DMS153 treated with DMSO at 0.1 percent for 48 hours (cell line): ENCODE results near the gene PLXNB2.
"Not testable (repeated sequence)": the region's sequence is repeated elsewhere in the genome, so short reads cannot be mapped to it uniquely, and the experiment has no call there.

Source experiments
- DNase-seq: peaks from one replicate; lab custom pipeline; 2025; ENCODE audit not compliant: unreplicated experiment; lab: John Stamatoyannopoulos, UW

PLXNB2 gene

DNA sequence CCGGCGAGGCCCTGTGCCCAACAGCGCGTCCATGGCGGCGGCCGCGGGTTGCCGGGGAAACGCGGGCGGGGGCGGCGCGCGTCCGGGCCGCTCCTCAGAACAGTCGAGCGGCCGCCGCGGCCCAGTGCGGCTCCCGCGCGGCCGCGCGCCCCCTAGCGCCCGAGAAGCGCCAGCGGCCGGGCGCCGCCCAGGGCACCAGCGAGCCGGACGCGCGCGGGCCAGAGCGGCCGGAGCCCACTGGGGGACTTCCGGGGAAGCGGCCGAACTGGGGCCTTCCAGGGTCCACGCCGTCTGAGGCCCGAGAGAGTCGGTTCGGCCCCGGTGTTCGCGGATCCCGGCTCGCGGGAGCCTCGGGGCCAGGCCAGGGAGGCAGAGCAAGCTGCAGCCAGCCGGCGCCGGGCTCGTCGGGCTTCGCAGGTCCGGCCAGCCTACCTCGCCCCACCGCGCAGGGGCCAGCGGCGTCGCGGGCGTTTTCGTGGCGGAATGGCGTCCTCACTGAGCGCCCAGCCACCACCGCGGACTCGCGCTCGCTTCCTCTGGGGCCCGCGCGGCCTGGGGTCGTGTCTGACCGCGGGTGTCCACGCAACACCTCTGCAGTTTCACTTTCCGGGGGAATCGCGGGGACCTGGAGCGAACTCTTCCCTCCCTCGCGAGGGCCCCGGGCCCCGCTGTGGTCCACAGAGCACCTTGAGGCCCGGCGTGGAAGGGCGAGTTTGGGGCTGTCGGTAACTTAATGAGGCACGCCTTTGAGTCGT, 19.7 kb upstream of the PLXNB2 start, which contains the start of gene DENND6B:
TSS of gene DENND6B (minus strand) at position 57 of the 755 bp plus-strand sequence. CDS start at position 33, 24 bp downstream.
- DNase-seq, result peak; percentile 82

DNA sequence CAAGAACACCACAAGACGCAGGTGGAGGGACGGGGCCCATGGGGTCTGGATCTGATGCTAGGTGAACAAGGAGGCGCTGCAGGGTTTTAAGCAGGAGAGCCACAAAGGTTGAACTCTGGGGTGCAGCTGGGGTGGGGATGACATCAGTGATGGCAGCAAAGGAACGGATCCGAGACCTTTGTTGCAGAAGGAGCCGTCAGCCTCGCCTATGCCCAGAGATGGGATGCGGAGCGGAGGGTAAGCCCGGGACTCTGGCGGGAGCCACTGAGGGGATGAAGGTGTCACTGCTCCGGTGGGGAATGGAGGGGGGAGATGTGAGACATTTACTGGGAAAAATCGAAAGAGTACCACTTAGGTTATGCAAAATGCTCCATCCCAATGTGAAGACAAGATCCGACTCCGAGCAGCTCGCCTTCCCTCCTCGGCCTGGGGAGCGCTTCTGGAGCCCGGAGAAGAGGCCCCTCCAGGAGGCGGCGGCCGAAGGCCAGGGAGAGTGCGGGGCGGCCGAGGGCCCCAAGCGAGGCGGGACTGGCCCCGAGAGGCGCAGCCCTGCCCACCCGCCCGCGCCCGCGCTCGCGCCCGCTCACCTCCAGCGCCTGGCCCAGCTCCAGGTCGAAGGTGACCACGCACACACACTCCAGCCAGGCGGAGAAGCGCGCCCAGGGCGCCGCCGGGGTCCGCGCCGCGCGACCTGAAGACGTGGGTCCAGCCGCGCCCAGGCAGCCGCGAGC, 18.9 kb upstream of the PLXNB2 start:
- no peak for DNase-seq

DNA sequence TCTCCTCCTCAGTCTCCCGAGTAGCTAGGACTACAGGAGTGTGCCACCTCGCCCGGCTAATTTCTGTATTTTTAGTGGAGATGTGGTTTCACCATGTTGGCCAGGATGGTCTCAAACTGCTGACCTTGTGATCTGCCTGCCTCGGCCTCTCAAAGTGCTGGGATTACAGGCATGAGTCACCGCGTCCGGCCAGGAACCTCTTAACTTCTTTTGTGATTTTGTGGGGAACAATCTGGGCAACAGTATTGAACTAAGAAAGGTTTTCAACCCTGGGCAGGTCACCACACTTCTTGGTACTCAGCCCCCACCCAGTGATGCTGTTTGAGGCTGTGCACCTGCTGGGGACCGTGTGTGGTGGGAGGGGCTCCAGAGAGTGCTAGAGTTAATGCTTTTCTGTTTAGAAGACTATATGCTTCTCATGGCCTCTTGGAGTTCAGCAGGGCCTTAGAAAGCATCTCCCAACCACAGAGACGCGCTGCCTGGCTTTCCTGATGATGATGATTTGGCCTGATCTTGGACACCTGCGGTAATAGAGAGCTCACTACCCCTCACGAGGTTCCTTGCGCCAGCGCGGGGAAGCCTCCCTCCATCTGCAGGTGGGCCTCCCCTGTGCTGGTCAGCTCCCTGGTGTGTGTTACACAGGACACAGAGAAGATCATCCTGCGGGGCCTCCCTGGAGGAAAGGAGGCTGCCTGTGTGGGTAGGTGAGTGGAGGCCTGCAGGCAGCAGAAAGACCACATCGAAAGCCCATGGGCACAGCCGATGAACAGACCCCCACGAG, 18.2 kb upstream of the PLXNB2 start:
- no peak for DNase-seq

DNA sequence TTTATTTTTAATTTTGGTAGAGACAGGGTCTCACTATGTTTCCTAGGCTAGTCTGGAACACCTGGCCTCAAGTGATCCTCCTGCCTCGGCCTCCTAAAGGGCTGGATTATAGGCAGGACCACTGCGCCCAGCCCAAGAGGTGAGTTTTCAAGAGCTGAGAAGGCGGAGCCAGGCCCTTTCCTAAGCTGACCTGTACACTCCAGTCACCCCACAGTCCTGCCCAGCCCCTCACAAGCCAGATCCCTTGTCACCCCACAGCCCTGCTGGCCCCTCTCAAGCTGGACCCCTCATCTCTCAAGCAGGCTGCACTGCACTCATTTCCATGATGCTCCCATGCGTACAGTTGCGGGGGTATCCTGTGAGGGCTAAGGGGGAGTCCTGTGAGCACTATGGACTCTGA, 16.5 kb upstream of the PLXNB2 start:
- DNase-seq, result no peak

DNA sequence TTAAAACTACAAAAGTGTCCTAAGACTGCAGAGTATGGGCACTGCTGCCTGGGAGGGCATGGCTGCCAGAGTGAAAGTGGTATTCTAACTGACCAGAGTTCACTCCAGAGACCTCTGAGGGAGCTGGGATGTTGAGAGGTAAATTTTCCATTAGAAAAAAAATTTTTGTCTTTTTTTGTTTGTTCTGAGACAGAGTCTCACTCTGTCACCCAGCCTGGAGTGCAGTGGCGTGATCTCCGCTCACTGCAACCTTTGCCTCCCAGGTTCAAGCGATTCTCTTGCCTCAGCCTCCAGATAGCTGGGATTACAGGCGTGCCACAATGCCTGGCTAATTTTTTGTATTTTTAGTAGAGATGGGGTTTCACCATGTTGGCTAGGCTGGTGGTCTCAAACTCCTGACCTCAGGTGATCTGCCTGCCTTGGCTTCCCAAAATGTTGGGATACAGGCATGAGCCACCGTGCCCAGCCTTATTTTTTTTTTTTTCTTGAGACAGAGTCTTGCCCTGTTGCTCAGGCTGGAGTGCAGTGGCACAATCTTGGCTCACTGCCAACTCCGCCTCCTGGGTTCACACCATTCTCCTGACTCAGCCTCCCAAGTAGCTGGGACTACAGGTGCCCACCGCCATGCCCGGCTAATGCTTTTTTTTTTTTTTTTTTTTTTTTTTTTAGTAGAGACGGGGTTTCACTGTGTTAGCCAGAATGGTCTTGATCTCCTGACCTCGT, 15.1 kb upstream of the PLXNB2 start:
- DNase-seq, result not testable (repeated sequence)

DNA sequence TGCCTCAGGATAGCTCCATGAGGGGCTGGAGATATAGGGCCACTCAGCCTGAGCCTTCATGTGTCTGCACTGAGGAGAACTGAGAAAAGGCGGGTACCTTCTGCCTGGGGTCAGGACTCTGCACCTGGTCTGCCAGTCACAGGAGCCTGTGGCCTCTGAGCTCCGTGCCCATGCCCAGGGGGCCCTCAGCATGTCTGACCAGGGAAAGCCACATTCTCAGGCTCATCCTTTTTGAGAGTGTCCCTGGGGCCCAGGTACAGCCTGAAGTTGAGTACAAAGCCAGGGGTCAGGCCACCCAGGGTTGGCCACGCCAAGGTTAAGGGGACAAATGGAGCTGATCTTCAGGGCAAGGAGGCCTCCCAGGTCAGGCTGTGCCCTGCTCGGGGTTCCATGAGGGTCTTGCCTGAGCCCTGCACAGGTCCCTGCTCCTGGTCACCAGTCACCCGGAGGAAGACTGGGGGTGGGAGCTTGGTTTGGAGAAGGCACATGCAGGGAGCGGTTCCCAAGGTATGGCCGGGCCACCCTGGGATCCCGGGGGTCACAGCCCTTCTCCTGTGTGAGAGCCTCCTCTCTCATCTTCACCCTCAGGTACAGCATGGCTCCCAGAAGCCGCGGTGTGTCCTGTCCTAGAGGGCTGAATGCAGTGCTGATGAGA, 13.4 kb upstream of the PLXNB2 start:
- DNase-seq, result no peak

DNA sequence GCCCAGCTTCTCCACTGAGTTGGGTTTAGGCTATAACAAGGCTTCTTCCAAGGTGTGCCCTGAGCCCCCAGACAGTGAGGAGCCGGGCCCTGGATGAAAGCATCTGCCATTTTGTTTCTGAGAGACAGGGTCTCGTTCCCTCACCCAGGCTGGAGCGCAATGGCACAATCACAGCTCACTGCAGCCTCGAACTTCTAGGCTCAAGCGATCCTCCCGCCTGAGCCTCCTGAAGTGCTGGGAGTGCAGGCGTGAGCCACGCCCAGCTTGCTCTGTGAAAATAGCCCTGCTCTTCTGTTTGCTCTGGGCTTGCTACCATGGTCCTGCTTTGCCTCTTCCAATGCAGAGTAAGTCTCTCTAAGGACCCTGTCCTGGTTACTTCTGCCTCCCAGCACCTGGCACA, 12.7 kb upstream of the PLXNB2 start:
- no peak for DNase-seq

DNA sequence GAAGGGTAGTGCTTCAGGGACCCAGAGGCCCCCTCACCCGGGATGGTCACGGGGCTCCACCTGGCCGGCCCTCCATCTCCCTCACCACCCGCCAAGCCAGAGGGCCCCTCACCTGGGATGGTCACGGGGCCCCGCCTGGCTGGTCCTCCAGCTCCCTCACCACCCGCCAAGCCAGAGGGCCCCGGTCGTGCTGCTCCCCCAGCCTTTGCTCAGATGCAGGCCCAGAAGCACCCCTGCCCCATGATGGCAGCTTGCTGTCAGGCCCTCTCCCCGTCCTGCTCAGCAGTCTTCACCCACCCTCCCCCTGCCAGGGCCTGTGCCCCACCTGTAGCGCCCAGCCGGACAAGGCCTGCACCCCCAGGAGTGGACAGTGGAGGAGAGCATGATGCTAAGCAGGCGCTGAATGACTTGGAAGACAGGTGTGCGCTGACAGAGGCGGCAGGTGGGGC, 12.1 kb upstream of the PLXNB2 start:
- DNase-seq, result no peak

DNA sequence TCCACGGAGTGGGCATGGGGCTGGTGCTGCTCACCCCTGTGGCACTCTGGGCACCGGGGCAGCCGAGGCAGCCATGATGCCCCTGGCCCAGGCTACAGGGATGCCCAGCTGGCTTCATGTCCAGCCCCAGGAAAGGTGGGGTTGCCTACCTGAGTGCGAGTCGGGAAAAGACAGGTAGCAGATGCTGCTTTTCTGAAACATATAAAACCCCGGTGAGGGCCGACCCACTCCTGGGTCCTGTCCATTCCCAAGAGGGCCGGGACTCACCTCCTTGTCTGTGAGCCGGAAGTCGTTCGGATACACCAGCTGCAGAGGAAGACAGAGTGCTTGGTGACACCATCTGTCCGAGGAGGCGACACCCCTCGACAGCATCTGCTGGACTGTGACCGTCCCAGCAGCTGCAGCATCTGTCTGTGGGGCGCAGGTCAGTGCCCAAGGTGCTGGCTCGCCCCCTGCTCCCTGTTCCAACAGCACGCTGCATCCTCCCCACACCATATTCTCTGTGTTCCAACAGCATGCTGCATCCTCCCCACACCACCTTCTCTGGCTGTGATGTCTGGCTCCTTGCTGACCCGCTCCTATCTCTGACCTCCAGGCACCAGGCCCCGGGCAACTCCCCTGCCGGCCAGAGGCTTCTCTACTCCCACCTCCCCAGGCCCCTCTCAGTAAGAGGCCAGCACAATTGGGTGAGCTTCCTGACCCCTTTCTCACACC, 11.4 kb upstream of the PLXNB2 start:
- DNase-seq, result no peak

DNA sequence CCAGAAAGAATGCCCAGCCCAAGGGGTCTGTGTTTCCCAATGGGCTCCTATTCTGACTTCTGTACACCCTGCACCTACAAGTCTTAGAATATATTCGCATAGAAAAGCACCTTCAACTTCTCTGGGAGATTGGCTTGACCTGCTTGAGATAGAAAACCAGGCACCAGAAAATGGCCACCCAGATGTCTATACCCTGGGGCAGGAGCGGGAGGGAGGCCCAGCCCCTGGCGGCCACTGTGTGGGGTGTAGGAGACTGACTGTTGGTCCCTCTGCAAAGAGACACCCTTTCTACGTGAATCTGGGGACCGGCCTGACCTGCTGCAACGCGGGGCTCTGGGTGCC, 10.9 kb upstream of the PLXNB2 start:
- DNase-seq, result no peak

DNA sequence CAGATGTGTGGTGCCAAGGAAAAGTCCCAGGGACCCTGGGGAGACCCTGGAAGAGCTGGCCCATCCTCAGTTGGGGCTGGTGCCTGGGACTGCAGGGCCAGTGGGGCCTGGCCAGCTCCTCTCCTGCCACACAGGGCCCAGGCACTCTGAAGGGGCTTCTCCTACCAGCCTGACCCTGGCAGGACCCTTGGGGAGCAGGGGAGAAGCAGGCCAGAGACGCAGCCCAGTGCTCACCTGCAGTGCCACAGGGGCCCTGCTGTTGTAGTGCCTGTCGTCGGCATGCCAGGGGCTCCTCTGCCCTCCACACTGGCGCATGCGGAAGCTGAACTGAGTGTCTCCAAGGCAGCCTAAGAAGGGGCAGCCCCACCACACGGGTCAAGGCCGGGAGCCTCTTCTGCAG, 10.2 kb upstream of the PLXNB2 start:
- DNase-seq, result no peak

DNA sequence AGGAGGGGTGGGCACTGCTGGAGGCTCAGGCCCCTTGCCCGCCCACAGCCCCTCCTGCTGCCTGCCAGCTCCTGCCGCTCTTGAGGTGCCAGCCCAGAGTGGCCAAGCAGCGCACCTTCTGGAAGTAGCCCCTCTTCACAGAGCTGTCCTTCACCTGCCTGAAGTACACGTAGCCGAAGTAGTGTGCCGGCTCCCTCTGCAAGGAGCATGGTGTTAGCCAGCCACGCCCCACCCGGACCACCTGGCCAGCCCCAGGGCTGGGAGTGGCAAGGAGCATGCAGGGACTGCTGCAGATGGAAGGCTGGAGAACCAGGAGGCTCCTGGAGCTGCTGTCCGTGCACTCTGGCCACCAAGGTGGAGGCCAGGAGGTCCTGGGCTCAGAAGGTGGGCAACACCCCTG, 9.7 kb upstream of the PLXNB2 start:
- no peak for DNase-seq

DNA sequence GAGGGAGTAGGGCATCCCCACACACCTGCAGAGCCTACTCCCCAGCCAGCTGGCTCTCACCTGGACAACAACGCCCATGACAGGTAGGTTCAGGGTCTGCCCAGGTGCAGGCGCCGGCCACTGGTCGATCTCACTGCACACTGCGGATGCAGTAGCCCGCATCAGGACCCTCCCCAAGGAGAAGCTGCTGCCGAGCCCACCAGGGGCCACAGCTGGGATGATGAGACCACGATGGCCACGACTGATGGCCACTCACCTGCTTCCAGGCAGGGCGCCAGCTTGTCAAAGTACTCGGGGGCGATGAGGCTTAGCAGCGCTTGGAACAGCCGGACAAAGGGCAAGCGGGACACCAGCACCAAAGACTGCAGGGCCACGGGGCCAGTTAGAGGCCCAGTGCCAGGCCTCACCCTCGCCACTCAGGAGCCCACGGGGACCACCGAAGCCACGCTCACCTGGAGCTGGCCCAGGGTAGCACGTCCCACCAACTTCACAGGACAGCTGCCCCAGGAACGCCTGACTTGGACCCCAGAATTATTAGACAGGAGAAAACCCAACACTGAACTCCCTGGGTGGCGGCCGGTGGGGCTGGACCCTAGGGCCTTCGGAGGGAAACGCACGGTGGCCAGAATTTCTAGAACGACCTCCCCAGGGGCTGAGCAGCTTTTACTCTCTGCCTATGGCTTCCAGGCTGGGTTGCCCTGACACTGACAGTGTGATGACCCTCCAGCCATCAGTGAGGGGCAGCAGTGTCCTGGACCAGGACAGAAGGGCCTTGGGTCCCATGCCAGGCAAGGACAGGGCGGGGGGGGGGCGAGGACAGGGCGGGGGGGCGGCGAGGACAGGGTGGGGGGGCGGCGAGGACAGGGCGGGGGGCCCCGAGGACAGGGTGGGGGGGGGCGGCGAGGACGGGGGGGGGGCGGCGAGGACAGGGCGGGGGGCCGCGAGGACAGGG, 8.9 kb upstream of the PLXNB2 start:
- DNase-seq, result no peak

DNA sequence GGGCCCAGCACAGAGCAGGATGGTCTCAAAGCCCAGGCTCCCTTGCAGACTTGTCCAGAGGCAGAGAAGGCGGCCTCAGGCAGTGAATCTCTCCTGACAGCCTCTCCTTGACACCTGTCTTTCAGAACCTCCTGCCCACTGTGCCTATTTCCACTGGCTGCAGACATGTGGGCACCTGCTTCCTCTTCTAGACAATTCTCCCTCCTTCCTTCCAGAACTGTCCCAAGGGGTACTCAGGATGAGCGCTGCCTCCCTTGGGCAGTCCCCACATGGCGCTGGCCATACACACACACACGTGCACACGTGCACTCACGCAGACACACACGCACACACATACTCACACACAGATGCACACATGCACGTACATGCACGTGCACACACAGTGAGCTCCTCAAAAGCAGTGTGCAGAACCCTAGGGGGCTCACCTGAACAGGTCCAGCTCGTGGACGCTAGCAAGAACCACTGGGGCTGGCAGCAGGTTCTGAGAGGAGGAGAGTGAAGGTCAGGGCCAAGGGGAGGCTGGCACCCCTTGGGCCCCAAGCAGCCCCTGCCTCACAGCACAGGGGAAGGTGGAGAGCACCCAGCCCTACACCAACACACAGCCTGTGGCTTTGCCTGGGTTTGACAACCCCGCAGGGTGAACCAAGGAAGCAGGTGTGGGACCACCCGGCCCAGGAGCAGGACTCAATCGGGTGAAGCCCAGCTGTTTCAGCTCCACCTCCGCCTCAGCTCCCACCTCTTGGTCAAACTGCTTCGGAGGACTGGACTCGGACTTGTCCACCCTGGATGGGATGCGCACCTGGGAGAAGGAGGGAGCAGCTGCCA, 8.1 kb upstream of the PLXNB2 start:
- DNase-seq, result no peak

DNA sequence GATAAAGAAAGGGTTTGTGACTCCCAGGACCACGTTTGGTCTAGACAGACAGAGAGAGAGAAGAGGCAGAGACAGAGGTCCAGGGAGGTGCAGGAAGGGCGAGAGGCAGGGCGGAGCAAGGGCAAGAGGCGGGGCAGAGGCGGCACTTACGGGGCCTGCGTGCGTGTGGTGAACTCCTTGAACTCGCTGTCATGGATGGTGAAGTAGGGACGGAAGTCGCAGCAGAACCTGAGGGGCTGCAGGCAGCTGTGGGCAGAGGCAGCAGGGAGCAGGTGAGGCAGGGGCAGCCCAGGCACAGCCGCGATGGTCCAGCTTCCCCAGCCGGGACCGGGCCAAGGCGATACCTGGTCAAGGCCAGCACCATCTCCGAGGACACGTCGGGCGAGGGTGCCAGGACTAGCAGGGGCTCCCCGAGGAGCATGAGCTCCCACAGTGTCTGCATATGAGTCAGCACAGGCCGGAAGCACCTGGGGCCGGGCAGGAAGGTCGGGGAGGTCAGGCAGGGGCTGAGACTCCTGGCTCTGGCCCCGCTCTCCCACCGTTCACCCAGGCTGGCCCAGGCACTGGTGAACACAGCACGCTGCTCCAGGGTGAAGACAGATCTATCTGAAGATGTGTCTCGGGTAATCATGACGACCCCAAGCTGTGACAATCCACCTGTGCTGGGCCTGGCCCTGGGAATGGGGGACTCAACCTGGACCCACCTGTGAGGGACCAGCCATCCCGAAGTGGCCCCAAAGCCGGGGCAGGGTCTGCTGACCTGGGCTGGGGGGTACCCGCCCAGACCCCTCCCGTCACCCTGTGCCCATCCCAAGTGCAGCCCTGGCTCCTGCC, 7.2 kb upstream of the PLXNB2 start:
- DNase-seq, result no peak

DNA sequence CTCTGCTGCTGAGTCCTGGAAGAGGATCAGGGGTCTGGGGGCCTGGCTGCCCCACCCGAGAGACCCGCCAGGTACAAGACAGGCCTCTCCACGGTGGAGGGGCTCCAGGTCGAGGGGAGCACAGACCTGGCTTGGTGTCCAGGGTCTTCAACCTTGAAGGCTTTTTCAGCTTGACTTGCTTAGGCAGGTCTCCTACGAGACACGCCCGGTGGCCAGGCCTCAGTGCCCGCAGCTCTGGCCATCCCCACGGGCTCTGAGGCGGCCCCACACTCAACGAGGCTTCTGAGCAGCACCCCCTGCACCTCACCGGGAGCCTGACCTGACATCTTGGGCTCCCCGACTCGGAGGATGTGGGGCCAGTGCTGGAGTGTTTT, 6.6 kb upstream of the PLXNB2 start:
- DNase-seq, result no peak

DNA sequence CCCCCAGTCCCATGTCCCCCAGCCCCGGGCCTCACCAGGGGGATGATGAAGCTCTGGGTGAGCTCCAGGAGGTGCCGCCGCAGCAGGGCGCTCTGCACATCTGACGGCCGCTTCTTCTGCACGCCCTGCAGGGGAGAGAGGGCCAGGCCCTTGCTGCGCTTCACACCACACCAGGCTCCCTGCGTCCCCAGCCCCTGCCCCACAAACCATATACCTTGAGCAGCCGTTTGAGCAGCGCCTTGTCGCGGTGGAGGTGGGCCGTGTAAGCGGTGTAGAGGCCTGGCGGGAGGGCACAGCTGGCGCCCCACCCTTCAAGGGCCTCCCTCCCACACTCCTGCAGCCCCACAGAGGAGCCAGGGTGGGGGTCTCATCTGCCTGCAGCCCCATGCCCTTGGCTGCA, 6.2 kb upstream of the PLXNB2 start:
- DNase-seq, result no peak
